Measurements from ENCODE around the gene DENND4C.
"Not testable (repeated sequence)": the region's sequence is repeated elsewhere in the genome, so short reads cannot be mapped to it uniquely, and the experiment has no call there.

The DENND4C gene

GRCh38 chr9:19408693-19409400 lies 178.4 kb downstream of the DENND4C start, which contains the start of gene ACER2:
Gene ACER2 (plus strand): TSS chr9:19409009. CDS start chr9:19409085, 76 bp downstream.
- DNase-seq (ENCODE audit: low read depth in 2 of 2, low spot score in 1 of 2) = peak; percentile 88 to 91

- DNase-seq (ENCODE audit: low read depth in 2 of 2, low spot score in 1 of 2) = no peak
Observed at GRCh38 chr9:19409401-19410194, 179.1 kb downstream of the DENND4C start.

GRCh38 chr9:19410195-19410503 lies 179.7 kb downstream of the DENND4C start:
- no peak for DNase-seq (ENCODE audit: low read depth in 2 of 2, low spot score in 1 of 2)

GRCh38 chr9:19410594-19410993 lies 180.1 kb downstream of the DENND4C start:
- DNase-seq (ENCODE audit: low read depth in 2 of 2, low spot score in 1 of 2) = no peak

DNA sequence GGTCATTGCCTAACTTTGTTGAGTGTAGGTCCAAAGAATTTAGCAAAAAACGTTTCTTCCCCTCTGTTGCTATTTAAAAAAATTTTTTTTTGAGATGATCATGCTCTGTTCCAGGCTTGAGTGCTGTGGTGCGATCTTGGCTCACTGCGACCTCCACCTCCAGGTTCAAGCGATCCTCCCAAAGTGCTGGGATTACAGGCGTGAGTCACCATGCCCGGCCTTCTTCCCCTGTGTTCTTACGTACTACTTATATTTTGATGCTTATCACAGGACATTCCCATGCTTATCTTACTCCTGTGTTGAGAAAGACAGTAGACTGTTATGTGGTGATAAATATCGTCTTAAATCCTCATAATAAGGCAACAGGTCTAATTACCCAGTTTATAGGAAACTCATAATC lies 180.8 kb downstream of the DENND4C start:
- DNase-seq (ENCODE audit: low read depth in 2 of 2, low spot score in 1 of 2) = no peak

DNA sequence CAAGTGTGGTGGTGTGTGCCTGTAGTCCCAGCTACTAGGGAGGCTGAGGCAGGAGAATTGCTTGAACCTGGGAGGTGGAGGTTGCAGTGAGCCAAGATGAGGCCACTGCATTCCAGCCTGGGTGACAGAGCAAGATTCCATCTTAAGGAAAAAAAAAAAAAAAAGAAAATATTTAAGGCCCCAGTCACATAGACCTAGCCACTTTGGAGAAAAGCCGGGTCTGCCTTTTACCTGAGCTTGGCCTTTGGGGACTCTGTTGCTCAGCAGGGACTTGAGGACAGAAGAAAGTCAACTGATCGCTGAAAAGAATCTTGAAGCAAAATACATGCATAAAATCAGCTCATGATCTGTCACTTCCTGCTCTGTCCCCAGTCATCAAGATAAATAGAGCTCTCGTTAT lies 183.0 kb downstream of the DENND4C start:
- not testable (repeated sequence) for DNase-seq (ENCODE audit: low read depth in 2 of 2, low spot score in 1 of 2)

DNA sequence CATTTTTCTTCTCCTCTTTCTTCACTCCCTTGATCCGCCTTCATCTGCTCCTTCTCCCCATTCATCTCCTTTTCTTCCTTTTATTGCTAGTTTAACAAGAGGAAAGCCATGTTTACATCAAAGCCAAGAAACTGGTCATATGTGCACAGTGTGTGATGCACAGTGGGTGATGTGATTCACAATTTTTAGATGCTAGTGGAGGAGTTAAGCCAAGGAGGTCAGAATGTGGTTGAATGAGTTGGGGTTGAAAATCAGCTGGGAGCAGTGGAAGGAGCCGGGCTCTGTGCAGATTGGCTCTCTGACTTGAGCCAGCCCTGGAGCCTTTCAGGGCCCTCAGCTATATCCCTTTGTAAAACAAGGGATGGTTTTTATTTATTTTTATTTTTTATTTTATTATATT lies 185.7 kb downstream of the DENND4C start:
- DNase-seq (ENCODE audit: low read depth in 2 of 2, low spot score in 1 of 2) = no peak

DNA sequence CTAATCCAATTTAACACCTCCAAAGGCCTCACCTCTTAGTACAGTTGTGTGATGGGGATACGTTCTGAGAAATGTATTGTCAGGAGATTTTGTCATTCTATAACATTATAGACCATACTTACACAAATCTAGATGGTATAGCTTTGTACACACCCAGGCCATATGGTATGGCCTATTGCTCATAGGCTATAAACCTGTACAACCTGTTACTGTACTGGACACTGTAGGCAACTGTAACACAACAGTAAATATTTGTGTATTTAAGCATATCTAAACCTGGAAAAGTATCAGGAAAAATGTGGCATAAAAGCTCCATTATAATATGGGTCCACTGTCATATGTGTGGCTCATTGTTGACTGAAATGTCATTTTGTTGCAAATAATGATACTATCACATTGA lies 190.4 kb downstream of the DENND4C start:
- DNase-seq (ENCODE audit: low read depth in 2 of 2, low spot score in 1 of 2) = no peak
